Measurements from ENCODE around the gene SEC61A1. TPM values are rescaled to one million over a fixed set of nuclear protein-coding genes. Genes with fewer than 3 reads are reported as not detected.
A peak's percentile ranks its signal among the peaks of the same experiment; 100 is the strongest.

The SEC61A1 gene
- total RNA-seq, 2 experiments from 2014 or later: 107 to 116 TPM

GRCh38 chr3:128009952-128010846, 42.0 kb upstream of the SEC61A1 start:
- Mint-ChIP-seq H3K27me3 (peaks cover 5% of the 10 kb centered on the region), H3K36me3 (ENCODE audit: low read depth) (no peaks in the 10 kb centered on the region), H3K4me3 (no peak overlapping the region), H3K27ac (no peak overlapping the region), H3K9me3 (no peaks in the 10 kb centered on the region), H3K4me1 (ENCODE audit: low read depth) (peaks cover 4% of the 10 kb centered on the region)
- ChIA-PET CTCF (no interaction called here), POLR2A (no interaction called here)
- intact Hi-C loops (cut with micrococcal nuclease): no loop called here
- no peak for TF ChIP-seq CTCF (IDR thresholded peaks at IDR 0.05)
- no peak for ATAC-seq
- DNase-seq: no peak

- POLR2A ChIA-PET: interaction anchor here (0.5 kb wide), 1 partner anchor 44 kb away, joined by 4 read pairs; no protein-coding TSS in a partner anchor
- peak; percentile 24 for ATAC-seq
- intact Hi-C loops (cut with micrococcal nuclease): no loop called here
- H3K27ac Mint-ChIP-seq: no peak overlapping the region
- H3K4me3 Mint-ChIP-seq: no peak overlapping the region
- H3K36me3 Mint-ChIP-seq (ENCODE audit: low read depth): no peaks in the 10 kb centered on the region
- TF ChIP-seq CTCF (IDR thresholded peaks at IDR 0.05): no peak
- H3K4me1 Mint-ChIP-seq (ENCODE audit: low read depth): peaks cover 4% of the 10 kb centered on the region
- peak; percentile 41 for DNase-seq
- peaks cover 5% of the 10 kb centered on the region for H3K27me3 Mint-ChIP-seq
- CTCF ChIA-PET: interaction anchor here (1.1 kb wide), 1 partner anchor 37 kb away, joined by 4 read pairs; no protein-coding TSS in a partner anchor
- no peaks in the 10 kb centered on the region for H3K9me3 Mint-ChIP-seq
Measured at GRCh38 chr3:128011140-128011539, 41.1 kb upstream of the SEC61A1 start.

GRCh38 chr3:128012050-128012449, 40.2 kb upstream of the SEC61A1 start:
- H3K9me3 Mint-ChIP-seq: peaks cover 2% of the 10 kb centered on the region
- H3K4me3 Mint-ChIP-seq: no peak overlapping the region
- intact Hi-C loops (cut with micrococcal nuclease): no loop called here
- H3K4me1 Mint-ChIP-seq (ENCODE audit: low read depth): peaks cover 4% of the 10 kb centered on the region
- peaks cover 5% of the 10 kb centered on the region for H3K27me3 Mint-ChIP-seq
- ChIA-PET POLR2A (no interaction called here), CTCF (interaction anchor here (1.1 kb wide), 1 partner anchor 36 kb away, joined by 4 read pairs; no protein-coding TSS in a partner anchor)
- DNase-seq (no peak), ATAC-seq (no peak)
- TF ChIP-seq CTCF (IDR thresholded peaks at IDR 0.05): no peak
- H3K27ac Mint-ChIP-seq: no peak overlapping the region
- H3K36me3 Mint-ChIP-seq (ENCODE audit: low read depth): no peaks in the 10 kb centered on the region

GRCh38 chr3:128014548-128014947, 37.7 kb upstream of the SEC61A1 start:
- ChIA-PET CTCF (no interaction called here), POLR2A (no interaction called here)
- ATAC-seq: no peak
- peaks cover 3% of the 10 kb centered on the region for H3K27me3 Mint-ChIP-seq
- TF ChIP-seq CTCF (IDR thresholded peaks at IDR 0.05): no peak
- no peak for DNase-seq
- intact Hi-C loops (cut with micrococcal nuclease): no loop called here
- H3K4me1 Mint-ChIP-seq (ENCODE audit: low read depth): peaks cover 4% of the 10 kb centered on the region
- peaks cover 2% of the 10 kb centered on the region for H3K9me3 Mint-ChIP-seq
- no peak overlapping the region for H3K4me3 Mint-ChIP-seq
- no peak overlapping the region for H3K27ac Mint-ChIP-seq
- no peaks in the 10 kb centered on the region for H3K36me3 Mint-ChIP-seq (ENCODE audit: low read depth)

GRCh38 chr3:128016502-128016901, 35.7 kb upstream of the SEC61A1 start:
- no peak overlapping the region for H3K4me3 Mint-ChIP-seq
- intact Hi-C loops (cut with micrococcal nuclease): no loop called here
- H3K9me3 Mint-ChIP-seq: peaks cover 2% of the 10 kb centered on the region
- no peaks in the 10 kb centered on the region for H3K36me3 Mint-ChIP-seq (ENCODE audit: low read depth)
- ChIA-PET CTCF (no interaction called here), POLR2A (no interaction called here)
- H3K27ac Mint-ChIP-seq: no peak overlapping the region
- peaks cover 3% of the 10 kb centered on the region for H3K27me3 Mint-ChIP-seq
- TF ChIP-seq CTCF (IDR thresholded peaks at IDR 0.05): no peak
- no peak for DNase-seq
- H3K4me1 Mint-ChIP-seq (ENCODE audit: low read depth): peaks cover 1% of the 10 kb centered on the region
- ATAC-seq: no peak
